Activated T-cell treated with anti-CD3 and anti-CD28 coated beads, Interleukin-2, amount 50 U/mL, for 1 hour (primary cell): ENCODE results near the gene KLF9.

ENCODE experiments used
- DNase-seq: peaks from one replicate; pipeline ENCODE4 v3.0.0-alpha.2; 2020

KLF9 gene

DNA sequence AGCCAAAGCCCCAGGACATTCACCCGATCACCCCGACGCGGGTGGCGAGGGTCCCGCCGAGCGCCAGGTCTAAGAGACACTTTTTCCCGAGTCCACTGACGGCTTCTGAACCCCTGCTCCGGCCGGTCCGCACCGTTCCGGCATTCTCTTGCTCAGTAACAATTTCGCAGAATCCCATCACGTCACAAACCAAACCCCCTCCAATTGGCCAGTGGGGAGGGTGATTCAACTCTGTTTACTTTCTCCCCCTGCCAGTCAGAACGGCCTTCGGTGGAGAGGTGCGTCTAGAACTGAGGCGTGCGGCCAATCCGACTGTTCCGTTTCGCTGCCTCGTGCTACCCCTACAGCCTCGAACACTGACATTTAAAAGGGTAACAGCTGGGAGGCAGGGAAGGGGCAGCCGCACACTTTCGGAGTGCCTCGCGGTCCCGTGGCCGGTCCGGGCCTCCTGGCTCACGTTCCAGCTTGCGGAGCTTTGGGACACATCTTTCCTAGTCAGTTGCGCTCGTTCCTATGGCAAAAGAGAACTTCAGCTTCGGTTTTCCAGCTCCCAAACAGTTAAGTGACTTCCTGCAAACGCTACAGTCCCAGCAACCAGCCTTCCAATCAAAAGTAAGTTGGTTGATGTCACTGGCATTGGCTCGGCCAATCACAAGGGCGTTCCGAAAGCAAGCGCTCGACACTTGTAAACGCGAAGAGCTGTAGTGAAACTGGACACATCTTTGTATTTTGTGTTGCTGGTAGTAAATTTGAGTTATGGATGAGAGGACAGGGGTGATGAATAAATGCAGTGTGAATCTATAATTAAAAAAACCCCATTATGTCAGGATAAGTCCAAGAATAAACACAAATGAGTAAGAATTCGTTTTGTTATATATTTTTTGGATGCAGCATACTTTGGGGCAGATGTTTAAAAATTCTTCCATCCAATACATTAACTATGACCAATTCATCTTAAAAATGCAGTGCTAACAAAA is at the start of gene KLF9:
KLF9 (minus strand) TSS at position 859 of the 977 bp plus-strand sequence. CDS start 1,294 bp downstream, outside the sequence.
- peak; percentile 86 for DNase-seq

DNA sequence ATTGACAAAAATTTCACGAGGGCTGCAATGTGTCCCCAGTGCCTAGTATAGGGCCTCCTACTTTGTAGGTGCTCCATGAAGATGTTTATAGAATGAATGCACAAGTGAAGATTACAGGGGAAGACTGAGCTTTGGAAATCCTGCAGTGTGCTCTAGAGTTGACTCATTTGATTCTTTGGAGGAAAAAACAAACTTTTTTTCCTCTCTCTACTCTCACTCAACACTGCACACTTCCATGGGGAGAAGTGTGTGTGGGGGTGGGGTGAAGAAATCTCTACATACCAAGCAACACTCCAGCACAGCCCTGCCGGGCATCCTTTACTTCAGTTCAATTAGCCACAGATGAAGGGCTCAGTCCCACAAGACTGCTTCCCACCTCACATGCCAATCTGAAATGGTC is 49.4 kb upstream of the KLF9 start:
- DNase-seq: no peak

DNA sequence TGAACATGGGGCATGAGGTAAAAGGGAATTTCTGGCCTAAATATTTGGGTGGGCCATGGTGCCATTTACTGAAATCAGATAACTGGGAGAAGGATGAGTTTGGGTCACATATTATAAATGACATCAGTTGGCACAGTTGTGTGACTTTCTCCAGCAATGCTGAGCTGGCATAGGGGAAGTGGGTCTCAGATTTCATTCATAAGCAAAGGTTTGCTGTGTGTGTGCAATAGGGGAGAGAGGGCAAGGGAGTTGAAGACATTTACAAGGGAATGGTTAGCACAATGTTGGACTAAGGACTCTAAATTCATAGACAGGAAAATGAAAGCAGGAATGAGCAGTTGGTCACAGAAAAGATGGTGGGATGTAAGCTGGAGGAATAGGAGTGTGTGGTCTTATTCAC is 47.8 kb upstream of the KLF9 start:
- no peak for DNase-seq

DNA sequence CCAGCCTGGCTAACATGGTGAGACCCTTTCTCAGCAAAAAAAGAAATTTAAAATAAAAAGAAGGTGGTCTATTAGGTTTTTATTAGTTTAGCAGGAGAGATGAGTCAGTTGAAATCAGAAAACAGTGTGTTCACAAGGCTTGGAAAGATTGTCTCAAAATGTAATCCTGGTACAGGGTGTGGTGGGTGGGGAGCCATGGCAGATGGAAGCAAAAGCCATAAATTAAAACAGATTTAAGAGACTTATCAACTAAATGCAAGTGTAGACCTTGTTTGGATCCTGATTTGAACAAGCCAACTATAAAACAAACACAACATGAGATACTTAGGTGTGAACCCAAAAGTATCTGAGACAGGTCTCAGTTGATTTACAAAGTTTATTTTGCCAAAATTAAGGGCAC is 42.8 kb upstream of the KLF9 start:
- DNase-seq: no peak

DNA sequence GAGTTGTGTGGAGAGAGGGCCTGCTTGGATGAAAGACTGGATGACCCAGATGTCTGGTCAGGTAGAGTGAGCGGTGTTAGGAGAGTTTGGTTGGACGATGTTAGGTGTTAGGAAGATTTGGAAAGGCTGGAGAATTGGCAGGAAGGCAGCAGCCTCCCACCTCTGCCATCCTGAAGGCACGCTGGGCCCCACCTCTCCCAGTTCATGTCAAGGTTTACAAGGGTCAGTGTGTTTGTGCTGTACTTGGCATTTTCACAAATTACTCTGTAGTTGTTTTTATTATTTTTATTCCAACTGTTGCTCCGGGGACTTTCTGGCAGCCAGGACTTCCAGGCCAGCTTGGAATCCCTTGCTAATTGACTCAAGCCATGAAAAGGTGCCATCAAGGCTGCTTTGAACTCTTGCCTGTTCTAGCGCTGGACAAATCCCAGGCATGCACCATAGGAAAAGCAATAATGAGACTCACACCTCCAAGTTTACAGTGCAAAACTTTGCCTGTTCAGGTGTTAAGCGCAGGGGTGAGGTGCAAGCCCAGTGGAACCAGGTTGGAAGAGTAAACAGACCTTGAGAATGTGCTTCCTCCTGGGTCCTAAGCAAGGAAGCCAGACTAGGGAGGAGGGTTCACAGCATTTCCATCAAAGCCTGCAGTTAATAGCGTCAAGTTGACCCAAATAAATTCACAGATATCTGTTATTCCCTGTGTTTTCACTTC is 41.7 kb upstream of the KLF9 start:
- no peak for DNase-seq

DNA sequence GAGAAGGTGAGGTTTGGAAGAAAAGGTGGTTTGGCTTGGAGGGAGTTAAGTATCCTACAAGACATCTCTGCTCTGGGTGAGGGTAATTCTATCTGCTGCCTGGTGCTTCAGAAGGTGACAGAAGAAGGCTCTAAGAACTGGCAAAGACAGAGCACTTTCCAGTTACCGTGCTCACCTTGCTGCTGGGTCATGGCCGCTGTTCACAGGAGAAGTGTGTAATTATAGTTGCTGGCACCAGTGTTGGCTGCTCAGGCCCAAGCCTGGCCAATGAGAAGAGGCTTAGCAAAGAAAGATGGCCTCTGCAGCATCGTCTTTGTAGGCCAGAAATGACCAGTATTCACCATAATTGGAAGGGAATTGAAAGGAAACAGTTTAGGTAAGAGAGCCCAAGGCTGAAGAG is 37.9 kb upstream of the KLF9 start:
- no peak for DNase-seq

DNA sequence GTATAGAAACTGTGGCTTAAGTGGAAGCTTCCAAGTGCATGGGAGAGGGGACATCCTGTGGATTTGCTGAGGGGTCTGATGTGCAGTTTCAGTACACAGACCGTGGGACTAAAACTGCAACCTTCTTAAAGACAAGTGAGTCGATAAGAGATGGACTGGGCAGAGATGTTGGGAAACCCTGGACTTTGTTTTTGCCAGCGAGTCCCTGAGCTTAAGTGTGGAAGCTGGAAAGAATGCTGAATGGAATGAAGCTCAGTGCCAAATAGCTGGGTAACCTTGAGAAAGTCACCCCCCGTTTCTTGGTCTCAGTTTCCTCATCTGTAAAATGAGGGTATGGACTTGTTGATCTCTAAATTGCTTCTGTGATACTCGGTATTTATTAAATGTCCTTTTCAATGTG is 37.3 kb upstream of the KLF9 start:
- no peak for DNase-seq

DNA sequence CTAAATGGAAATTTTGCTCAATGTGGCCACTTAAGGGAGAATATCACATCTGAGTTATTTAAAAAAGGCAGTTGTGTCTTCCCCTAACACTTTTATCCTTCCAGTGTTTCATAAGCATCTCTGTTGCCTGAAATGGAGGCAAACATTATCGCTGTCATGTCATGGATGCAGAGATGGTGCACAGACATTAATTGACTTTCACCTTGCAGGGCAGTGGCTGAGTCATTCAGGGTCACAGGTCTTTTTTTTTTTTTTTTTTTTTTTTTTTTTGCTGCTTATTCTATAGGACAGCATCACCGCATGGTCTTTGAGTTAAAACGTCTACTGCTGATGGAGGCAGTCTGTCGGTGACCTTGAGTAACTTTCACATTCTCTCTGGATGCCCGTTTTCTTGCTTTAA is 36.3 kb upstream of the KLF9 start:
- no peak for DNase-seq

DNA sequence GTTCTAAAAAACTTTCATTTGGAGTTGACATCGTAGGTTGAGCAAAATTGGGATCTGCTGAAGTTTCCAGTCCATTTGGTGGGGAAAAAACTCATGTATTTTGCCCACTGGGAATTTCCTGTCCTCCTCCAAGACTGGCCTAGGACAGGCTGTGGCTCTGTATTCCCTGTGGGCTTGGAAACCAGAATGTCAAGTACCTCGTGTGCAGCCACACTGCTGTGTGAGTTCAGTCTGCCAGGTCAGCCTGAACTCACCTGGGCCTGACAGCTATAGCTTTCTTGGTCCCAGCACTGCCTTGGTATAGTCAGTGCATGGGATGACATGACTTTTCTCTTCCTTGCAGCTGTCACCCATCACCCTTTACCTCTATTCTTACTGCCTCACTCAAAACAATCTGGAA is 35.0 kb upstream of the KLF9 start:
- DNase-seq: no peak

DNA sequence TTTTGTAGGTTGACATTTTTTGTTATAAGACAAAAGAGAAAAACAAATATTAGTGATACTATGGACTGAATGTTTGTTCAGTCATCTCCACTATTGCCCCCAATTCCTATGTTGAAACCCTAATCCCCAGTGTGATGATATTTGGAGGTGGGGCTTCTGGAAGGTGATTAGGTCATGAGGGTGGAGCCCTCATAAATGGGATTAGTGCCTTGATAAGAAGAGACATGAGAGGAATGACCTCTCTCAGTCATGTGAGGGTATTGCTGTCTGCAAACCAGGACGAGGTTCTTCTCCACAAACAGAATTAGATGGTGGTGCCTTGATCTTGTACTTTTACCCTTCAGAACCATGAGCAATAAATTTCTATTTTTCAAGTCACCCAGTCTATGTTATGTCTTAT is 34.5 kb upstream of the KLF9 start:
- DNase-seq: no peak

DNA sequence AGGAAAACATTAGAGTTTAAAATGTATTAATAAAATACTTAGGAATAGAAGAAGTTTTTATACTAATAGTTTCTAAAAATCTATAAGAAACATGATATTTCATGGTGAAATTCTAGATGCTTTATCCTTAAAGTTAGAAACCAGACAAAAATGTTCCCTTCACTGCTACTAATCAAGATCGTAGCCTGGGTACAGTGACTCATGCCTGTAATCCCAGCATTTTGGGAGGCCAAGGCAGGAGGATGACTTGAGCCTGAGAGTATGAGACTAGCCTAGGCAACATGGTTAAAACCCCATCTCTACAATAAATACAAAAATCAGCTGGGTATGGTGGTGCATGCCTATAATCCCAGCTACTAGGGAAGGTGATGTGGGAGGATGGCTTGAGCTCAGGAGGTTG is 30.4 kb upstream of the KLF9 start:
- DNase-seq: no peak

DNA sequence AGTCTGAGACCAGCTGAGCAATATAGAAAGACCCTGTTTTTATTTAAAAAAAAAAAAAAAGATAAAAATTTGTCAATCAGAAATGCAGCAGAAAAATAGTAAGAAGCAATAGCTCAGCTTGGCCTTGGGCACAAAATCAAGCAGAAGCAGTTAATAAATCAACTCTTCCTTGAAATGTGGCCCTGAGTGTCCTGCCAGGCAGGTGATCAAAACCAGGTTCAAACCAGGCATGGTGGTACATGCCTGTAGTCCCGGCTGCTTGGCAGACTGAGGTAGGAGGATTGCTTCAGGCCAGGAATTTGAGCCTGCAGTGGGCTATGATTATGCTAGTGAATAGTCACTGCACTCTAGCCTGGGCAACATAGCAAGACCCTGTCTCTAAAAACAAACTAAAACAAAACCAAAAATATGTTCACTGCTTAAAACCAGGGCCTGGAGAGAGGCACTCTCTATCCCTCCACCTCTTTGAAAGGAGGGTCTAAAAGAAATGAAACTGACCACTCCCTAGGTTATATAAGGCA is 27.9 kb upstream of the KLF9 start:
- DNase-seq: no peak

DNA sequence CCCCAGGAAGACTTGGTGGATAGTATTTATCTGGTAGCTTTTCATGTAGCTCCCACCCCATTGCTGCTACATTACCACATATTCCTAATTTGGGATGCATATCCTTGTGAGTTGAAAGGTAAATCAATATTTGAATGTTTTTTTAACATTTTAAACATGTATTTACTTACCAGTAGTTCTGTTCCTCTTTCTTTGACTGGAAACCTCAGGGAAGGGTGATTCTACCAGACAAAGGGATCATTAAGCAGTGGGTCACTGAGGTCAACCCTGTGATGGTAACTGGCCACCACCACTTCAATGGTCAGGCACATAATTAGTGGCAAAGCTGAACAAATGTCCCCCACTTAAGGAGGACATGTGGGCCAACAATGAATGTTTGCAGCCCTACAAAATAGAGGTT is 27.2 kb upstream of the KLF9 start:
- no peak for DNase-seq

DNA sequence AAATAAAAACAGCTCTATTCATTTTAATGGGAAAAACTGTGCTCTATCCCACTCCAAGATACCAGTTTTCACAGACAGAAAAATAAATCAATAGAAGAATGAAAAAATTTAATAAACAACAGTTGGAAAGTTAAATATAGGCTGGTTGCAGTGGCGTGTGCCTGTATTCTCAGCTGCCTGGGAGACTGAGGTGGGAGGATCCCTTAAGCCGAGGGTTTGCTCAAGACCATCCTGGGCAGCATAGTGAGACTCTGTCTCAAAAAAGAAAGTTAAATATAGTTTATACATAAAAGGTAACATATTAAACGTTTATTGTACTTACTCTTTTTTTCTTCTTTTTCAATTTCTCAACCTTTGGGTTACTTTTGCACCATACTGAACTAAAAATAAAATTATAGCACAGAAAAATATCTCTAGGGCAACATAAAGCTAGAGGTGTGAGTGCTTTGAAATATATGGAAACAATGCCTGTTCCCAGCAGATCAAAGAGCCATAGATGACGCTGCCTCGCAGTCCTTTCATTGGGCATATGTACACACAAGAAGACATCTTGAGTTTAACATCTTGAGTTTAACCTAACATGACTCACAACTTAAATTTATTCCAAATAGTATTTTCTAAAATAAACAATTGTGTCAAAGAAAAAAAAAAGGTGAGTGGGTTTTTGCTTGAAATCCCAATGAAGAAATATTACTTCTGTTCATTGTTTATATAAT is 25.7 kb upstream of the KLF9 start:
- DNase-seq: no peak

DNA sequence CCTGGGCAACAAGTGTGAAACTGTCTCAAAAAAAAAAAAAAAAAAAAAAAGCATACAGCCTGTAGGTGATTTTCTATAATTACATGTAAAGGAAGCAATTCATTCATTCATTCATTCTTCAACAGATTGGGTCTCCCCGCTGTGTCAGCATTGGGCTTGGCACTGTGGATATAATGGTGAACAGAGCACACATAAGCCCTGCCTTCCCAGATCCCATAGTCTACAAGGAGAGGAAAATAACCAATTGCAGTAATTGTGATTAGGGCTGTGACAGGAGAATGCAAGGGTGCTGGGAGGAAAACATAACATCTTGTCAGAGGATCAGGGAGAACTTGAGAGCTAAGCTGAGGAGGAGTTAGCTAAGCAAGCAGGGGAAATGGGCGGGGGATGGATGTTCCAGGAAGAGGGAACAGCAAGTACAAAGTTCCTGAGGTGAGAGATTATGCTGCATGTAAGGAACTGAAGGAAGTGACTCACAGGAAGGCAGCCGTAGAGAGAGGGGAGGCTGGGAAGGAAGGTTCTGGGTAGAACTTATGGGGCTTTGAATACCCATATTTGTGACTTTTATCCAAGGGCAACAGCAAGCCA is 24.0 kb upstream of the KLF9 start:
- DNase-seq: no peak

DNA sequence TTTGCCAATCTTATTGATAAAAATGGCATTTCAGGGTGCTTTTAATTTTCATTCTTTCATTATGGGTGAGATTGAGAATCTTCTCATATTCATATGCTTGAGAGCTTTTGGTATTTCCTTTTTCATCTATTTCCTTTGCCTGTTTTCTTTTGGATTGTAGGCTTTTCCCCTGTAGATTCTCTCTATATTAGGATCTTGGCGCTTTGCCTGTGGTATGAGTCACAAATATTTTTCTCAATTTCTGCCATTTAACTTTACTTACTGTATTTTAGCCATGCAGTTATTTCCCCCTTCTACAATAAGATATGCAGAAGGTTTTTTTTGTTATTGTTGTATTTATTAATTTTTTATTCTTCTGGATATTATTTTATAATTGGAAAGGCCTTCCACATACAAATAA is 21.5 kb upstream of the KLF9 start:
- DNase-seq: no peak

DNA sequence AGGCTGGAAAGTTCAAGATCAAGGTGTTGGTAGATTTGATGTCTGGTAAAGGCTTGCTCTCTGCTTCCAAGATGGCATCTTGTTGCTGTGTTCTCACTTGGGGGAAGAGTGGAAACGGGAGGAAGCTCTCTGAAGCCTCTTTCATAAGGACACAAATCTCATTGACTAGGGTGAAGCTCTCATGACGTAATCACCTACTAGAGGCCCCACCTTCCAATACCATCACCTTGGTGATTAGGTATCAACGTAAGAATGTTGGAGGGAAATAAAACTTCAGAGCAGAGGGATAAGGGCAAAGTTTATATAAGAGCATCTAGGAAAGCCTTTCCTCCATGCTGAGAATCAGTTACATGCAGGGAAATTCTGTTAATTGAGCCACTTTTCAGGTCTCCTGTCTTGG is 15.4 kb upstream of the KLF9 start:
- no peak for DNase-seq

DNA sequence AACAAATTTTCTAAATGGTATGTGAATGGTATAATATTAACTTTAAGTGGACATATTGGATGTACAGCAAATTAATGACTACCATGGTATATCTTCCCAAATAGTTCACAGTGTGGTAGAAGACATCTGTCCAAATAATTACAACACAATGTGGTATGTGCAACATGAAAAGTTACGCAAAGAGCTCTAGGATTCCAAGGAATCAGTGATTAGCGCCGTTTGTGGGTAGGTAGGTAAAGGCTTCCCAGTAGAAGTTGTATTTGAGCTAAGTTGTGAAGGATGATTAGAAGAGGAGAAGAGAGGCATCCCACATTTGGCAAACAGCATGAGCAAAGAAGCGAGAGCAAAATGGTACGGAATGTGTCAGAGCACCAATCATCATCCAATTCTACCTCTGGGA is 14.3 kb upstream of the KLF9 start:
- no peak for DNase-seq

DNA sequence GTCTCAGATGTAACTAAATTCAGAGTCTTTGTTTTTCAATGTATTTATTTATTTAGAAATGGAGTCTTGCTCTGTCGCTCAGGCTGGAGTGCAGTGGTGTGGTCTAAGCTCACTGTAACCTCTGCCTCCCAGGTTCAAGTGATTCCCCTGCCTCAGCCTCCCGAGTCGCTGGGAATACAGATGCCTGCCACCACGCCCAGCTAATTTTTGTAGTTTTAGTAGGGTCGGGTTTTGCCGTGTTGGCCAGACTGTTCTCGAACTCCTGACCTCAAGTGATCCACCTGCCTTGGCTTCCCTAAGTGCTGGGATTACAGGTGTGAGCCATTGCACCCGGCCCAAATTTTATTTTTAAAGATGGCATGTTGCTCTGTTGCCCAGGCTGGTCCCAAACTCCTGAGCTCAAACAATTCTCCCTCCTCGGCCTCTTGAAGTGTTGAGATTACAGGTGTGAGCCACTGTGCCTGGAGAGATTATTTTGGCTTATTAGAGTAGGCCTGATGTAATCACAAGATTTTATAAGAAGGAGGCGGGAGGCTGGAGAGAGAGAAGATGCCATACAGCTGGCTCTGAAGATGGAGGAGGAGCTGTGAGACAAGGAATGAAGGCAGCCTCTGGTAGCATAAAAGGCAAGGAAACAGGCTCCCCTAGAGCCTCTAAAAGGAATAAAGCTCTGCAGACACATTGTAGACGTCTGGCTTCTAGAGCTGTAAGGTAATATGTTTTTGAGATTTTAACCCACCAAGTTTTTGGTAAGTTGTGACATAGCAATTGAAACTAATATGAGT is 12.9 kb upstream of the KLF9 start:
- DNase-seq: no peak

DNA sequence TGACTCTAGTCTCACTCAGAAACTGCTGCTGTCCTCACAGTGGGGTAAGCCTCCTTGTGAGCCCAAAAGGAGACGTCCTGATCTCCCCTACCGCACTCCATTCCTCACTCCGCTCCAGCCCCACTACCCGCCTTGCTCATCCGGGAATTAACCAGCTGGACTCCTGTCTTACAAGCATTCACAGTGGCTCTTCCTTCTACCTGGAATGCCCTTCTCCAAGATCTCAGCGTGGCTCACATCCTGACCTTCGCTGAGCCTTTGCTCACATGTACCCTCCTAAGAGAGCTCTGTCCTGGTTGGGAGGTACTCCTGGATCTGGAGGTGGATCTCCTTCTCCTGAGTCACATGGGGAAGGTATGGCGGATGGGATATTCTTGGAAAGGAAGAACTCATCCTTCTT is 10.7 kb upstream of the KLF9 start:
- no peak for DNase-seq

DNA sequence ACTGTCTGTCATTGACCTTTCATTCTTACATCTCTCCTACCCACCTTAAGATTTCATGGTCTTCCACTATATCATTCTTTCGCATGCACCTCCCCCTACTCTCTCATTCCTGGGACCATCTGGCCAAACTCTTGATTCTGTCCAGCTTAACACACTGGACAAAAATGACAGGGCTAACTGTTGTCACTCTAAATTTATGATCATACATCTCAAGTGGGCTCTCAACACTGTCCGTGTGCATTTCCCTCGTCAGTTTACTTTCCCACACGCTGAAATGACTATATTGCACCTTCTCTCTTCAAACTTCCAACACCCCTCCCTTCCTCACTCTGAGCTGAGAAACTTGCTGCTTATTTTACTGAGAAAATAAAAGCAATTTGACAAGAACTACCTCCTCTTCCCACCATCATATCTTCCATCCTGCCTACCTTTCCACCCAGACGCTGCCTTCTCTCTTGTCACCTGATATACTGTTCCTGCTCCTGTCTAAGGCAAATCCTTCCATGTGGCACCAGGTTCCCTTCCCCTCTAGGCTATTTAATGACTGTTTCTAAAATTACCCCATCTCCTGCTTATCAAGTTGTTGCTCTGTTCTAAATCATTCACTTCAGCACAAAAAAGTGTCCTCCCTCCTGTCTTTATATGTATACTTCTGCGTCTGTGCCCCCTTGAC is 8.1 kb upstream of the KLF9 start:
- no peak for DNase-seq
